Stimulated activated CD4-positive, alpha-beta T cell treated with anti-CD3 and anti-CD28 coated beads, TNF-alpha, amount 100 ng/mL, for 1 hour (primary cell): ENCODE results near the gene ZSWIM3.
A peak's percentile ranks its signal among the peaks of the same experiment; 100 is the strongest.

Source experiments
- DNase-seq, 3 donors: peaks; one replicate each; pipeline ENCODE4 v3.0.0-alpha.2; 2020; ENCODE audit warnings: low read depth in 3 of 3, low spot score in 1 of 3

Gene ZSWIM3

GRCh38 chr20:45909336-45909808 is 52.0 kb downstream of the ZSWIM3 start:
- no peak for DNase-seq

GRCh38 chr20:45909817-45910669 is 52.6 kb downstream of the ZSWIM3 start:
- no peak for DNase-seq

- DNase-seq, result peak; percentile 51 to 94 (median 63)
These were observed 53.5 kb downstream of the ZSWIM3 start for GRCh38 chr20:45910670-45911485.

GRCh38 chr20:45911486-45912343 is 54.3 kb downstream of the ZSWIM3 start, which contains the start of gene PLTP:
TSS of gene PLTP (minus strand) at chr20:45912155. CDS start at chr20:45911452, 703 bp downstream.
- no peak for DNase-seq

- DNase-seq, result no peak
These were observed 54.9 kb downstream of the ZSWIM3 start for GRCh38 chr20:45912344-45912682.

- DNase-seq, result no peak
These were observed 55.7 kb downstream of the ZSWIM3 start for GRCh38 chr20:45913116-45913515.

GRCh38 chr20:45917790-45918141 is 60.4 kb downstream of the ZSWIM3 start:
- no peak for DNase-seq

GRCh38 chr20:45918182-45918737 is 60.8 kb downstream of the ZSWIM3 start:
- no peak for DNase-seq

- no peak for DNase-seq
These were observed 61.5 kb downstream of the ZSWIM3 start for GRCh38 chr20:45918779-45919537.

GRCh38 chr20:45919542-45920399 is 62.4 kb downstream of the ZSWIM3 start:
- no peak for DNase-seq

- no peak for DNase-seq
These were observed 63.3 kb downstream of the ZSWIM3 start for GRCh38 chr20:45920462-45921336.

GRCh38 chr20:45921337-45922189 is 64.1 kb downstream of the ZSWIM3 start:
- DNase-seq, result no peak

GRCh38 chr20:45924391-45925261 is 67.2 kb downstream of the ZSWIM3 start:
- no peak for DNase-seq

- DNase-seq, result no peak
These were observed 68.5 kb downstream of the ZSWIM3 start for GRCh38 chr20:45925821-45926506.

- DNase-seq, result no peak
These were observed 69.3 kb downstream of the ZSWIM3 start for GRCh38 chr20:45926731-45927070.
